GM12878 (cell line): Measurements from ENCODE around the gene C19orf81. TPM values are rescaled to one million over a fixed set of nuclear protein-coding genes. Genes with fewer than 3 reads are reported as not detected.
"Not testable (repeated sequence)": the region's sequence is repeated elsewhere in the genome, so short reads cannot be mapped to it uniquely, and the experiment has no call there.

Experiments used
- ATAC-seq: fragments of 200-7000 bp; cut with Tn5 transposase; 3 replicates; pipeline ENCODE4 v1.9.1; 2020; ENCODE audit warnings: mild to moderate bottlenecking, moderate library complexity
- BruUV-seq: library from RNA; stranded (reverse); fragments of 400-500 nt; replicated peaks from 2 replicates; lab custom pipeline; 2021; lab: Mats Ljungman, UMichigan
- CTCF ChIA-PET: fragments of 300-600 bp; sonication (Branson Sonifier 250); formaldehyde crosslinking; extraction: SDS; loops from one replicate; lab custom pipeline; 2021; ENCODE audit warnings: inconsistent platforms; lab: Yijun Ruan, JAX
- POLR2A ChIA-PET: fragments of 350-600 bp; formaldehyde crosslinking; extraction: SDS; loops from one replicate; lab custom pipeline; 2021; ENCODE audit warnings: inconsistent platforms; lab: Charles Lee
- RAD21 ChIA-PET: fragments of 300-600 bp; sonication (Branson Sonifier 250); formaldehyde crosslinking; loops from one replicate; lab custom pipeline; 2023; ENCODE audit warnings: antibody characterized with exemption; ENCODE audit not compliant: unreplicated experiment; lab: Charles Lee
- SMC1A ChIA-PET: fragments of 300-600 bp; sonication (Branson Sonifier 250); formaldehyde crosslinking; loops from one replicate; lab custom pipeline; 2023; ENCODE audit not compliant: unreplicated experiment, uncharacterized antibody; lab: Charles Lee
- DNase-seq: peaks from one replicate; pipeline ENCODE4 v3.0.0-alpha.2; 2011; ENCODE audit warnings: low read depth, low spot score
- FAIRE-seq: peaks from 3 replicates; lab custom pipeline; 2011; peaks lifted over from hg19 to GRCh38; lab: Jason Lieb, UNC
- H2AFZ ChIP-seq: 2 replicates; pipeline ENCODE4 v1.6.0; 2011; ENCODE audit warnings: low read depth, low read length, control low read depth; ENCODE audit not compliant: control insufficient read depth
- H3K27ac ChIP-seq: 2 replicates; pipeline ENCODE4 v1.5.1; 2011; ENCODE audit warnings: control low read depth; ENCODE audit not compliant: control insufficient read depth, insufficient read depth
- H3K27me3 ChIP-seq, 2 experiments: replicated peaks in 1 of 2; 2 replicates each; pipeline versions ENCODE4 v1.6.0 to v1.6.1; 2011; ENCODE audit warnings: low read length in 1 of 2; ENCODE audit not compliant: control insufficient read depth in 2 of 2, insufficient read depth in 2 of 2
- H3K36me3 ChIP-seq, 2 experiments: 2 replicates each; pipeline ENCODE4 v1.5.1; 2011; ENCODE audit warnings: low read length in 1 of 2; ENCODE audit not compliant: control insufficient read depth in 2 of 2, insufficient read depth in 2 of 2
- H3K4me1 ChIP-seq: 2 replicates; pipeline ENCODE4 v1.6.1; 2011; ENCODE audit warnings: mild to moderate bottlenecking, low read length, moderate library complexity, mixed read lengths; ENCODE audit not compliant: control insufficient read depth, insufficient read depth
- H3K4me2 ChIP-seq: 2 replicates; pipeline ENCODE4 v1.6.0; 2011; ENCODE audit warnings: control low read depth; ENCODE audit not compliant: control insufficient read depth, insufficient read depth
- H3K4me3 ChIP-seq: fragments of 200-600 bp; sonication (generic); 2 replicates; pipeline ENCODE4 v1.5.1; 2016
- H3K79me2 ChIP-seq: 2 replicates; pipeline ENCODE4 v1.6.0; 2011; ENCODE audit warnings: low read length; ENCODE audit not compliant: control insufficient read depth, insufficient read depth
- H3K9ac ChIP-seq: 2 replicates; pipeline ENCODE4 v1.8.0; 2011; ENCODE audit warnings: low read length, control low read depth, mixed read lengths; ENCODE audit not compliant: control insufficient read depth, insufficient read depth
- H3K9me3 ChIP-seq: replicated peaks from 3 replicates; pipeline ENCODE4 v1.5.1; 2011; ENCODE audit warnings: mild to moderate bottlenecking, low read length; ENCODE audit not compliant: control insufficient read depth, insufficient read depth
- H4K20me1 ChIP-seq: 2 replicates; pipeline ENCODE4 v1.6.0; 2011; ENCODE audit not compliant: control insufficient read depth, insufficient read depth
- WGBS: methylation state at CpG from one replicate; pipeline ENCODE4 v1.1.6; 2016; ENCODE audit warnings: low lambda C conversion rate; ENCODE audit not compliant: insufficient replicate concordance, insufficient coverage; ENCODE audit errors: missing lambda C conversion rate; 5-methylcytosine and 5-hydroxymethylcytosine counted together
- in situ Hi-C: fragments of 300-500 bp; cut with MboI; formaldehyde crosslinking; loops from 9 replicates; pipeline ENCODE4 v1.14.3; 2018; ENCODE audit warnings: mixed read lengths
- intact Hi-C: fragments of 100-400 bp; cut with micrococcal nuclease; formaldehyde crosslinking; loops from one replicate; pipeline ENCODE4 v1.14.2; 2022; ENCODE audit not compliant: unreplicated experiment
- polyA plus RNA-seq, 11 experiments: library from polyadenylated mRNA; depleted of rRNA in 4 of 11; unstranded in 6 of 11; stranded (reverse) in 5 of 11; fragments of >200 nt; fragmentation: Nextera tagmentation in 4 of 11; fragmentation: Illumina TruSeq in 1 of 11; extraction: Ambion mirVana in 4 of 11; extraction: Trizol in 1 of 11; gene quantifications; 1 replicate in 1 of 11; 2 replicates in 10 of 11; pipeline versions ENCODE4 v1.2.1 to v1.2.3, GENCODE V29; 2011 to 2016; ENCODE audit warnings: inconsistent platforms in 2 of 11, missing spikeins in 2 of 11, low read depth in 1 of 11
- total RNA-seq, 4 experiments: library from RNA; depleted of rRNA in 3 of 4; stranded (reverse); fragments of >200 nt in 3 of 4; fragmentation: Illumina TruSeq in 1 of 4; extraction: Trizol in 1 of 4; gene quantifications; 2 replicates each; pipeline versions ENCODE4 v1.2.1 to v1.2.3, GENCODE V29; 2013 to 2021

Gene C19orf81
- total and polyA plus RNA-seq, 10 of the 15 experiments (the other 5 are each of a cell fraction or from before 2014, with no cell fraction given), result 0.69 TPM; not detected in 9

DNA sequence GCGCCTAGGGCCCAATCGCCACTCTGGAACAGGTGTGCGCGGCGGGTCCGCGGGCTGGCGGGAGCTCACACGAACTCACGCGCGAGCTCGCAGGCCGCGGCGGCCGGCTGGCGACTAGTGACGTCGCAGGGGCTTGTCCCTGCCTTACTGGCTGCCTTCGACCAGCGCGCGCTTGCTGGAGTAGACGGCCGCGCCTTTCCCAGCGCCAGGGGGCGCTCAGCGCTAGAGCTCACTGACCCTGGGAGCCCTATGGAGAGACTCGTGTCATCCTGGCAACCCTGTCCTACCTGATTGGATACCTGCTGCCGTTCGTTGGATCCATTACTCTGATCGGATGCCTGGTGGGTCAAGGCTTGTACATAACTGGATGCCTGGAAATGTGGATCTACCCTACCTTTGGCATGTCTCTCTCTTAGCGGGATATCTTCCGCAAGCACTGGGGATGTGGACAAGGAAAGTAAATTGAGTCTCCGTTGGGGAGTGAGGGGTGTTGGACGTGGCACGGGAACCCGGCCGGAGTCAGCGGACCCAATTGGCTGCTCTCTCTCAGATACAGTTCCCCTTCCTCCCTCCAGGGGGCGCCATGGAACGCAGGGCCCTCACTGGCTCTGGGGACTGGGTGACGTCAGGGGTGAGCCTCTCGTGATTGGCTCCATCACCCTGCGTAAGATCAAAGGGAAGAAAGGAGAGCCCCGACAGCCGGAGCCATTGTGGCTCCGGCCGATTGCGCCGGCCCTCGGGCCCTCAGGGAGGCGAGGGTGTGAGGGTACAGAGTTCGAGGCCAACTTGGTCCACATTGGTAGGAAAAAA lies 44.8 kb upstream of the C19orf81 start:
- RAD21 ChIA-PET, H3K9ac ChIP-seq, SMC1A ChIA-PET, H3K4me2 ChIP-seq, CTCF ChIA-PET, H3K36me3 ChIP-seq, in situ Hi-C loops, DNase-seq, ATAC-seq, H2AFZ ChIP-seq, H3K4me1 ChIP-seq, H3K27me3 ChIP-seq, intact Hi-C loops, H3K4me3 ChIP-seq, FAIRE-seq, POLR2A ChIA-PET, H3K9me3 ChIP-seq, H3K27ac ChIP-seq, H4K20me1 ChIP-seq, BruUV-seq, H3K79me2 ChIP-seq: not testable (repeated sequence)
- WGBS, result 84% methylated on average over 6 of the region's 56 CpGs

- H3K9ac ChIP-seq, ATAC-seq, FAIRE-seq, H3K27ac ChIP-seq, H3K36me3 ChIP-seq, H3K4me3 ChIP-seq, intact Hi-C loops, POLR2A ChIA-PET, DNase-seq, in situ Hi-C loops, RAD21 ChIA-PET, H2AFZ ChIP-seq, H4K20me1 ChIP-seq, H3K9me3 ChIP-seq, H3K79me2 ChIP-seq, SMC1A ChIA-PET, BruUV-seq, H3K4me1 ChIP-seq, CTCF ChIA-PET, H3K27me3 ChIP-seq, H3K4me2 ChIP-seq: not testable (repeated sequence)
- WGBS, result 58% methylated on average over 43 of the region's 58 CpGs
Observed at GRCh38 chr19:50606059-50606836, 43.0 kb upstream of the C19orf81 start.
